Nephron progenitor cell (in vitro differentiated cells): ENCODE data around the gene NCMAP.

Experiments used
- DNase-seq: peaks from one replicate; pipeline ENCODE4 v3.0.0; 2021
- H3K27ac Mint-ChIP-seq: 2 replicates; pipeline ENCODE4 v1.8.0; 2021; ENCODE audit warnings: mild to moderate bottlenecking, moderate library complexity, mixed read lengths
- H3K27me3 Mint-ChIP-seq: 2 replicates; pipeline ENCODE4 v1.8.0; 2021; ENCODE audit warnings: mild to moderate bottlenecking, low read depth, mixed read lengths; ENCODE audit not compliant: poor library complexity
- H3K36me3 Mint-ChIP-seq: 2 replicates; pipeline ENCODE4 v1.8.0; 2021; ENCODE audit warnings: low read depth, mixed read lengths
- H3K4me1 Mint-ChIP-seq: 2 replicates; pipeline ENCODE4 v1.8.0; 2021; ENCODE audit warnings: mixed read lengths
- H3K4me3 Mint-ChIP-seq: 2 replicates; pipeline ENCODE4 v1.8.0; 2021; ENCODE audit warnings: mild to moderate bottlenecking, moderate library complexity, mixed read lengths
- H3K9me3 Mint-ChIP-seq: 2 replicates; pipeline ENCODE4 v1.8.0; 2021; ENCODE audit warnings: mild to moderate bottlenecking, moderate library complexity, mixed read lengths
- CTCF ChIP-seq: fragments of 200-600 bp; sonication (generic); IDR thresholded peaks from 2 replicates; pipeline ENCODE4 v1.5.0; 2021; ENCODE audit warnings: antibody characterized with exemption

Gene NCMAP

GRCh38 chr1:24606296-24606605 is 50.4 kb downstream of the NCMAP start:
- Mint-ChIP-seq H3K4me3 (no peak overlapping the region), H3K27me3 (peaks cover 30% of the 10 kb centered on the region), H3K4me1 (no peaks in the 10 kb centered on the region), H3K9me3 (no peaks in the 10 kb centered on the region), H3K36me3 (no peaks in the 10 kb centered on the region), H3K27ac (no peak overlapping the region)
- no peak for TF ChIP-seq CTCF
- DNase-seq: no peak

- H3K4me3 Mint-ChIP-seq: no peak overlapping the region
- TF ChIP-seq CTCF: no peak
- no peak overlapping the region for H3K27ac Mint-ChIP-seq
- H3K27me3 Mint-ChIP-seq: peaks cover 33% of the 10 kb centered on the region
- no peaks in the 10 kb centered on the region for H3K9me3 Mint-ChIP-seq
- H3K4me1 Mint-ChIP-seq: no peaks in the 10 kb centered on the region
- H3K36me3 Mint-ChIP-seq: no peaks in the 10 kb centered on the region
- DNase-seq: no peak
Measured at GRCh38 chr1:24606621-24607020, 50.7 kb downstream of the NCMAP start.

- H3K27me3 Mint-ChIP-seq: peaks cover 45% of the 10 kb centered on the region
- DNase-seq: no peak
- no peak for TF ChIP-seq CTCF
- no peaks in the 10 kb centered on the region for H3K4me1 Mint-ChIP-seq
- no peaks in the 10 kb centered on the region for H3K9me3 Mint-ChIP-seq
- H3K4me3 Mint-ChIP-seq: no peak overlapping the region
- no peaks in the 10 kb centered on the region for H3K36me3 Mint-ChIP-seq
- no peak overlapping the region for H3K27ac Mint-ChIP-seq
Measured at GRCh38 chr1:24609949-24610517, 54.1 kb downstream of the NCMAP start.

- DNase-seq: no peak
- no peak overlapping the region for H3K4me3 Mint-ChIP-seq
- H3K4me1 Mint-ChIP-seq: peaks cover 21% of the 10 kb centered on the region
- no peak overlapping the region for H3K27ac Mint-ChIP-seq
- H3K36me3 Mint-ChIP-seq: no peaks in the 10 kb centered on the region
- peaks cover 15% of the 10 kb centered on the region for H3K27me3 Mint-ChIP-seq
- H3K9me3 Mint-ChIP-seq: no peaks in the 10 kb centered on the region
- no peak for TF ChIP-seq CTCF
Measured at GRCh38 chr1:24619376-24619775, 63.5 kb downstream of the NCMAP start.

- Mint-ChIP-seq H3K9me3 (peaks cover 5% of the 10 kb centered on the region), H3K36me3 (no peaks in the 10 kb centered on the region), H3K4me1 (peaks cover 21% of the 10 kb centered on the region), H3K27ac (no peak overlapping the region), H3K27me3 (peaks cover 14% of the 10 kb centered on the region), H3K4me3 (no peak overlapping the region)
- no peak for TF ChIP-seq CTCF
- no peak for DNase-seq
Measured at GRCh38 chr1:24620678-24621077, 64.8 kb downstream of the NCMAP start.

GRCh38 chr1:24621121-24621520 is 65.2 kb downstream of the NCMAP start:
- peaks cover 21% of the 10 kb centered on the region for H3K4me1 Mint-ChIP-seq
- no peak overlapping the region for H3K27ac Mint-ChIP-seq
- TF ChIP-seq CTCF: no peak
- H3K4me3 Mint-ChIP-seq: no peak overlapping the region
- DNase-seq: no peak
- peaks cover 10% of the 10 kb centered on the region for H3K9me3 Mint-ChIP-seq
- peaks cover 11% of the 10 kb centered on the region for H3K27me3 Mint-ChIP-seq
- no peaks in the 10 kb centered on the region for H3K36me3 Mint-ChIP-seq
